HepG2 (cell line): ENCODE results near the gene SMARCA4. TPM values are rescaled to one million over a fixed set of nuclear protein-coding genes. Genes with fewer than 3 reads are reported as not detected.
A peak's percentile ranks its signal among the peaks of the same experiment; 100 is the strongest.
"Not testable (repeated sequence)": the region's sequence is repeated elsewhere in the genome, so short reads cannot be mapped to it uniquely, and the experiment has no call there.

Experiments
- ATAC-seq: fragments of 200-7000 bp; cut with Tn5 transposase; 3 replicates; pipeline ENCODE4 v1.9.1; 2020; ENCODE audit warnings: mild to moderate bottlenecking, moderate library complexity
- BruUV-seq: library from RNA; stranded (reverse); fragments of 400-500 nt; replicated peaks from 2 replicates; lab custom pipeline; 2021; lab: Mats Ljungman, UMichigan
- CTCF ChIA-PET: fragments of 300-600 bp; formaldehyde crosslinking; extraction: SDS; loops from one replicate; lab custom pipeline; 2021; ENCODE audit warnings: low total read pairs, inconsistent platforms, low intra/inter-chr PET ratio; lab: Yijun Ruan, JAX
- POLR2A ChIA-PET: fragments of 350-600 bp; sonication (Branson Sonifier 250); formaldehyde crosslinking; loops from one replicate; lab custom pipeline; 2020; ENCODE audit warnings: antibody characterized with exemption, inconsistent platforms; lab: Yijun Ruan, JAX
- DNase-seq: peaks from one replicate; pipeline ENCODE4 v3.0.0-alpha.2; 2015; ENCODE audit warnings: low spot score
- FAIRE-seq: peaks from 3 replicates; lab custom pipeline; 2011; peaks lifted over from hg19 to GRCh38; lab: Jason Lieb, UNC
- H2AFZ ChIP-seq: one replicate; pipeline ENCODE4 v1.6.1; 2011; ENCODE audit warnings: low read length, inconsistent platforms
- H3K27ac ChIP-seq: fragments of 300-600 bp; 3 replicates; pipeline ENCODE4 v1.8.0; 2011; ENCODE audit warnings: mixed run types, mild to moderate bottlenecking, mixed read lengths, low read length, inconsistent platforms; ENCODE audit not compliant: insufficient read depth; ENCODE audit errors: extremely low read length
- H3K27me3 ChIP-seq, 2 experiments: fragments of 200-600 bp in 1 of 2; 2 replicates in 1 of 2; 3 replicates in 1 of 2; pipeline versions ENCODE4 v1.6.0 to v1.8.0; 2011; ENCODE audit warnings: low read length in 2 of 2, mild to moderate bottlenecking in 2 of 2, moderate library complexity in 2 of 2, inconsistent platforms in 1 of 2; ENCODE audit not compliant: insufficient read depth in 2 of 2, control insufficient read depth in 1 of 2
- H3K36me3 ChIP-seq, 2 experiments: fragments of 200-600 bp in 1 of 2; replicated peaks in 1 of 2; 2 replicates in 1 of 2; 3 replicates in 1 of 2; pipeline versions ENCODE4 v1.5.1 to v1.8.0; 2011; ENCODE audit warnings: low read length in 2 of 2, inconsistent platforms in 1 of 2; ENCODE audit not compliant: insufficient read depth in 2 of 2, control insufficient read depth in 1 of 2
- H3K4me1 ChIP-seq: 2 replicates; pipeline ENCODE4 v1.5.1; 2012; ENCODE audit warnings: low read length, inconsistent platforms; ENCODE audit not compliant: insufficient read depth
- H3K4me2 ChIP-seq: 2 replicates; pipeline ENCODE4 v1.6.0; 2011; ENCODE audit warnings: low read depth, low read length, inconsistent platforms
- H3K4me3 ChIP-seq, 3 experiments: fragments of 200-600 bp in 1 of 3; sonication (generic), shearing (Covaris generic) in 1 of 3; replicated peaks in 1 of 3; 2 replicates each; pipeline ENCODE4 v1.5.1; 2011 to 2016; ENCODE audit warnings: low read length in 3 of 3, inconsistent platforms in 2 of 3, low read depth in 2 of 3, mild to moderate bottlenecking in 2 of 3, control low read depth in 1 of 3, mixed read lengths in 1 of 3; ENCODE audit not compliant: insufficient read depth in 1 of 3
- H3K79me2 ChIP-seq: one replicate; pipeline ENCODE4 v1.6.1; 2011; ENCODE audit warnings: low read length, inconsistent platforms; ENCODE audit not compliant: insufficient read depth
- H3K9ac ChIP-seq: 2 replicates; pipeline ENCODE4 v1.6.0; 2011; ENCODE audit warnings: mild to moderate bottlenecking, low read depth, low read length, inconsistent platforms; ENCODE audit not compliant: insufficient read depth
- H3K9me3 ChIP-seq: 2 replicates; pipeline ENCODE4 v1.5.1; 2012; ENCODE audit warnings: mild to moderate bottlenecking, low read length
- H4K20me1 ChIP-seq: 2 replicates; pipeline ENCODE4 v1.6.0; 2011; ENCODE audit warnings: inconsistent platforms, mild to moderate bottlenecking, low read length, moderate library complexity; ENCODE audit not compliant: insufficient read depth
- ATF7-NPFF ChIP-seq: sonication (generic); formaldehyde crosslinking; IDR thresholded peaks from 2 replicates; pipeline ENCODE4 v1.8.1; 2023; ENCODE audit warnings: mild to moderate bottlenecking, low read depth, missing genetic modification reagents, moderate library complexity
- CEBPB ChIP-seq: IDR thresholded peaks from 2 replicates; pipeline ENCODE4 v1.6.1; 2011; ENCODE audit warnings: low read depth, low read length, improper control_type of control experiment, borderline replicate concordance
- CEBPG ChIP-seq: IDR thresholded peaks from 2 replicates; pipeline ENCODE4 v1.6.1; 2016
- LCORL ChIP-seq, 2 experiments: fragments of 450-650 bp in 1 of 2; sonication (generic) in 1 of 2; formaldehyde crosslinking in 1 of 2; IDR thresholded peaks; 2 replicates each; pipeline versions ENCODE4 v1.5.0 to v1.6.1; 2017 to 2020; ENCODE audit warnings: antibody characterized with exemption in 1 of 2, missing genetic modification reagents in 1 of 2
- NR2F6 ChIP-seq, 2 experiments: IDR thresholded peaks; 2 replicates each; pipeline ENCODE4 v1.6.1; 2016; ENCODE audit warnings: antibody characterized with exemption in 1 of 2, mild to moderate bottlenecking in 1 of 2
- ZNF451 ChIP-seq: sonication (generic); formaldehyde crosslinking; IDR thresholded peaks from 2 replicates; pipeline ENCODE4 v1.5.0; 2020; ENCODE audit warnings: mild to moderate bottlenecking, missing genetic modification reagents
- WGBS: methylation state at CpG from one replicate; pipeline ENCODE4 v1.1.6; 2017; ENCODE audit warnings: low lambda C conversion rate; 5-methylcytosine and 5-hydroxymethylcytosine counted together
- in situ Hi-C: cut with HindIII; loops from 2 replicates; pipeline ENCODE4 v1.10.0; 2017; ENCODE audit warnings: low pct_unique_long_range_greater_than_20kb; ENCODE audit not compliant: extremely low pct_ligation_motif_present
- intact Hi-C: fragments of 100-400 bp; cut with micrococcal nuclease; formaldehyde crosslinking; loops from one replicate; pipeline ENCODE4 v1.10.0; 2022; ENCODE audit not compliant: unreplicated experiment
- polyA plus RNA-seq, 8 experiments: library from polyadenylated mRNA; depleted of rRNA in 3 of 8; stranded (reverse) in 7 of 8; unstranded in 1 of 8; fragments of >200 nt; fragmentation: Illumina TruSeq in 4 of 8; extraction: Trizol in 4 of 8; gene quantifications; 2 replicates each; pipeline versions ENCODE4 v1.2.1 to v1.2.3, GENCODE V29; 2011 to 2016; ENCODE audit warnings: low read depth in 4 of 8, missing spikeins in 1 of 8, mixed read lengths in 1 of 8; ENCODE audit not compliant: insufficient read depth in 1 of 8
- total RNA-seq, 5 experiments: library from RNA; depleted of rRNA; stranded (reverse); fragments of >200 nt; fragmentation: Illumina TruSeq; extraction: Trizol; gene quantifications; 2 replicates each; pipeline ENCODE4 v1.2.3, GENCODE V29; 2016; ENCODE audit warnings: low read depth in 1 of 5
- TF ChIP-seq, protein P1 (sequence below), 2 experiments: fragments of 450-650 bp in 1 of 2; sonication (generic) in 1 of 2; formaldehyde crosslinking in 1 of 2; IDR thresholded peaks; 2 replicates each; pipeline versions ENCODE4 v1.6.1 to v1.8.0; 2016 to 2022; ENCODE audit warnings: antibody characterized with exemption in 1 of 2, mild to moderate bottlenecking in 1 of 2, missing genetic modification reagents in 1 of 2

SMARCA4 gene
- total and polyA plus RNA-seq, 2 of the 13 experiments (the other 11 are each of a cell fraction or from before 2014, with no cell fraction given): 25.4 to 45.9 TPM

DNA sequence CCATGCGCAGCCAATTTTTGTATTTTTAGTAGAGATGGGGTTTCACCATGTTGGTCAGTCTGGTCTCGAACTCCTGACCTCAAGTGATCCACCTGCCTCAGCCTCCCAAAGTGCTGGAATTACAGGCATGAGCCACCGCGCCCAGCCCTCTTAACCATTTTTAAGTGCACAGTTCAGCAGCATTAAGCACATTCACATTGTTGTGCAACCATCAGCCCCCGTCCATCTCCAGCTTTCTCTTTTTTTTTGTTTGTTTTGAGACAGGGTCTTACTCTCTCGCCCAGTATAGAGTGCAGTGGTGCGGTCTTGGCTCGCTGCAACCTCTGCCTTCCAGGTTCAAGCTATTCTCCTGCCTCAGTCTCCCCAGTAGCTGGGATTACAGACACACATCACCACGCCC, 116.0 kb downstream of the SMARCA4 start:
- TF ChIP-seq CEBPB (peak; percentile 61; the same call in 1 of the 2 replicates), LCORL (CRISPR knock-in tag; IDR thresholded peaks at IDR 0.05) (peak; percentile 37; the same call in 1 of the 2 replicates), CEBPG (CRISPR knock-in tag) (peak; percentile 60)
- not testable (repeated sequence) for TF ChIP-seq LCORL (IDR thresholded peaks at IDR 0.05)
- TF ChIP-seq, all 625 proteins: peak for 3; not testable (repeated sequence) for 622
- H3K4me3 ChIP-seq, FAIRE-seq, H2AFZ ChIP-seq, DNase-seq, in situ Hi-C loops, intact Hi-C loops, BruUV-seq, H3K4me2 ChIP-seq, H3K36me3 ChIP-seq, CTCF ChIA-PET, H3K79me2 ChIP-seq, H3K27ac ChIP-seq, H3K9ac ChIP-seq, H4K20me1 ChIP-seq, H3K27me3 ChIP-seq, H3K9me3 ChIP-seq, ATAC-seq: not testable (repeated sequence)
- POLR2A ChIA-PET: interaction anchor here (1.4 kb wide), 1 partner anchor 15 kb away, joined by 3 read pairs; no protein-coding TSS in a partner anchor
- 39% methylated on average over 9 of the region's 9 CpGs for WGBS
- H3K4me1 ChIP-seq: peaks cover 45% of the 10 kb centered on the region

DNA sequence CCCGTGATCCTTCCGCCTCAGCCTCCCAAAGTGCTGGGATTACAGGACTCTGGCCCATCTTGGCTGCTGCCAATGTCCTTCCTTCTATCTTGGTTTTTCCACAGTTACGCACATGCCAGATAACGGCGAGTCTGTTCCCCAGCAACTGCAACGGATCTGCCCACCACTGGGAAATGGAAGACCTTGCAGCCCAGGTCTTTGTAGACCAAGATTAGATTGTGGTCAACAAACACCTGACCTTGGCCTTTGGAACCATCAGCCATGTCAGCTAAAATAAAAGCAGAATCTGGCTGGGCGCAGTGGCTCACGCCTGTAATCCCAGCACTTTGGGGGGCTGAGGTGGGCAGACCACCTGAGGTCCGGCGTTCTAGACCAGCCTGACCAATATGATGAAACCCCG, 118.1 kb downstream of the SMARCA4 start:
- Histone ChIP-seq H3K27ac (no peak overlapping the region), H4K20me1 (no peaks in the 10 kb centered on the region), H3K9ac (no peak overlapping the region), H3K27me3 (no peaks in the 10 kb centered on the region), H3K36me3 (no peaks in the 10 kb centered on the region), H3K9me3 (no peaks in the 10 kb centered on the region), H3K4me2 (peak overlapping the region; percentile 24; the same call in 1 of the 2 replicates), H3K4me3 (no peak overlapping the region), H3K4me1 (peaks cover 49% of the 10 kb centered on the region), H2AFZ (no peak overlapping the region), H3K79me2 (no peaks in the 10 kb centered on the region)
- ATAC-seq (peak; percentile 73), FAIRE-seq (peak; percentile 66), DNase-seq (peak; percentile 70)
- in situ Hi-C loops: no loop called here
- intact Hi-C loops: no loop called here
- 41% methylated on average over 11 of the region's 11 CpGs for WGBS
- POLR2A ChIA-PET: interaction anchor here (1.0 to 1.9 kb wide), 3 partner anchors 10 to 17 kb away, joined by 3 to 6 read pairs (median 4); partner anchors contain the start of gene LDLR
- no TSS peak for BruUV-seq
- CTCF ChIA-PET: no interaction called here
- TF ChIP-seq ZNF451 (CRISPR knock-in tag): no peak
- TF ChIP-seq NR2F6 (IDR thresholded peaks at IDR 0.05): no peak
- peak; percentile 55; the same call in 1 of the 2 replicates for TF ChIP-seq NR2F6 (CRISPR knock-in tag; IDR thresholded peaks at IDR 0.05)
- TF ChIP-seq, protein P1, sequence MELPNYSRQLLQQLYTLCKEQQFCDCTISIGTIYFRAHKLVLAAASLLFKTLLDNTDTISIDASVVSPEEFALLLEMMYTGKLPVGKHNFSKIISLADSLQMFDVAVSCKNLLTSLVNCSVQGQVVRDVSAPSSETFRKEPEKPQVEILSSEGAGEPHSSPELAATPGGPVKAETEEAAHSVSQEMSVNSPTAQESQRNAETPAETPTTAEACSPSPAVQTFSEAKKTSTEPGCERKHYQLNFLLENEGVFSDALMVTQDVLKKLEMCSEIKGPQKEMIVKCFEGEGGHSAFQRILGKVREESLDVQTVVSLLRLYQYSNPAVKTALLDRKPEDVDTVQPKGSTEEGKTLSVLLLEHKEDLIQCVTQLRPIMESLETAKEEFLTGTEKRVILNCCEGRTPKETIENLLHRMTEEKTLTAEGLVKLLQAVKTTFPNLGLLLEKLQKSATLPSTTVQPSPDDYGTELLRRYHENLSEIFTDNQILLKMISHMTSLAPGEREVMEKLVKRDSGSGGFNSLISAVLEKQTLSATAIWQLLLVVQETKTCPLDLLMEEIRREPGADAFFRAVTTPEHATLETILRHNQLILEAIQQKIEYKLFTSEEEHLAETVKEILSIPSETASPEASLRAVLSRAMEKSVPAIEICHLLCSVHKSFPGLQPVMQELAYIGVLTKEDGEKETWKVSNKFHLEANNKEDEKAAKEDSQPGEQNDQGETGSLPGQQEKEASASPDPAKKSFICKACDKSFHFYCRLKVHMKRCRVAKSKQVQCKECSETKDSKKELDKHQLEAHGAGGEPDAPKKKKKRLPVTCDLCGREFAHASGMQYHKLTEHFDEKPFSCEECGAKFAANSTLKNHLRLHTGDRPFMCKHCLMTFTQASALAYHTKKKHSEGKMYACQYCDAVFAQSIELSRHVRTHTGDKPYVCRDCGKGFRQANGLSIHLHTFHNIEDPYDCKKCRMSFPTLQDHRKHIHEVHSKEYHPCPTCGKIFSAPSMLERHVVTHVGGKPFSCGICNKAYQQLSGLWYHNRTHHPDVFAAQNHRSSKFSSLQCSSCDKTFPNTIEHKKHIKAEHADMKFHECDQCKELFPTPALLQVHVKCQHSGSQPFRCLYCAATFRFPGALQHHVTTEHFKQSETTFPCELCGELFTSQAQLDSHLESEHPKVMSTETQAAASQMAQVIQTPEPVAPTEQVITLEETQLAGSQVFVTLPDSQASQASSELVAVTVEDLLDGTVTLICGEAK (IDR thresholded peaks at IDR 0.05): no peak
- TF ChIP-seq, protein P1 (CRISPR knock-in tag; IDR thresholded peaks at IDR 0.05): 0 out of 2 replicates have a peak, but pooled peaks have one; percentile 14
- TF ChIP-seq ATF7-NPFF (CRISPR knock-in tag): no peak
